ENCODE data around the gene ISLR.

Gene ISLR

GRCh38 chr15:74171965-74172541 lies 1.5 kb upstream of the ISLR start:
- no peak for DNase-seq (ENCODE audit: low read depth)

GRCh38 chr15:74172701-74173379 lies 670 bp upstream of the ISLR start:
- DNase-seq (ENCODE audit: low read depth) = no peak

- no peak for DNase-seq (ENCODE audit: low read depth)
These were observed 878 bp downstream of the ISLR start for GRCh38 chr15:74174219-74174957.

GRCh38 chr15:74174958-74175253 lies 1.4 kb downstream of the ISLR start:
- no peak for DNase-seq (ENCODE audit: low read depth)

GRCh38 chr15:74175271-74176191 lies 2.0 kb downstream of the ISLR start:
- DNase-seq (ENCODE audit: low read depth) = no peak

GRCh38 chr15:74176262-74177214 lies 3.0 kb downstream of the ISLR start:
- no peak for DNase-seq (ENCODE audit: low read depth)

GRCh38 chr15:74178326-74179100 lies 5.0 kb downstream of the ISLR start:
- DNase-seq (ENCODE audit: low read depth) = no peak

GRCh38 chr15:74179101-74179841 lies 5.8 kb downstream of the ISLR start:
- DNase-seq (ENCODE audit: low read depth) = peak; percentile 60

- DNase-seq (ENCODE audit: low read depth) = no peak
These were observed 6.7 kb downstream of the ISLR start for GRCh38 chr15:74179983-74180880.

- DNase-seq (ENCODE audit: low read depth) = no peak
These were observed 7.5 kb downstream of the ISLR start for GRCh38 chr15:74180881-74181602.

GRCh38 chr15:74182131-74182530 lies 8.6 kb downstream of the ISLR start:
- no peak for DNase-seq (ENCODE audit: low read depth)

- DNase-seq (ENCODE audit: low read depth) = no peak
These were observed 11.1 kb downstream of the ISLR start for GRCh38 chr15:74184582-74185091.

- no peak for DNase-seq (ENCODE audit: low read depth)
These were observed 12.3 kb downstream of the ISLR start for GRCh38 chr15:74185710-74186348.

- no peak for DNase-seq (ENCODE audit: low read depth)
These were observed 14.7 kb downstream of the ISLR start for GRCh38 chr15:74188216-74188615.

- no peak for DNase-seq (ENCODE audit: low read depth)
These were observed 18.3 kb downstream of the ISLR start for GRCh38 chr15:74191798-74192197.

GRCh38 chr15:74192751-74193150 lies 19.2 kb downstream of the ISLR start:
- DNase-seq (ENCODE audit: low read depth) = no peak

- peak; percentile 74 for DNase-seq (ENCODE audit: low read depth)
These were observed 19.8 kb downstream of the ISLR start for GRCh38 chr15:74193299-74193718.
